Measurements from ENCODE around the gene CACNA2D3. TPM values are rescaled to one million over a fixed set of nuclear protein-coding genes. Genes with fewer than 3 reads are reported as not detected.

The CACNA2D3 gene
- total RNA-seq, 1 experiment from 2014 or later, result 0.59 TPM

DNA sequence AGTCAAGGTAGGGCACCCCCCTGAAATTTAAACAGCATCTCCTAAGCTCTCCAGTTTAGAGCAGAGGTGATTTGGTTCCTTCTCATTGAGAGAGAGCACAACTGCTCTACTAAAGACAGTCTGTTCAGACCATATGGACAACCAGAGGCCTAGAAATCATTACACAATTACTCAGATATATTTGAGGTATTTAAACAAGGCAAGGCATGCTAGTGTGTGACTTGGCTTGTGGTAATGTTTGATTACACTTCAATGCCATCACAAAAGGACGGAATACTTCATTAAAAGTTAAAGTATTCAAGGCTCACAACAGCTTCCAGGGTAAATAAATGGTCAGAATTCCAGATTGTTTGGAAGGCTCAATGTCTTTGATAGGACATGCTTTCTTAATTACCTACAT lies 695.3 kb downstream of the CACNA2D3 start:
- H2AFZ ChIP-seq, result no peak overlapping the region
- H3K36me3 ChIP-seq (ENCODE audit: low read depth), result no peaks in the 10 kb centered on the region
- intact Hi-C loops (cut with micrococcal nuclease; ENCODE audit: unreplicated experiment), result no loop called here
- H3K27me3 ChIP-seq (ENCODE audit: insufficient read depth, low read depth), result peaks cover 28% of the 10 kb centered on the region
- POLR2A ChIA-PET (ENCODE audit: unreplicated experiment), result interaction anchor here (0.6 kb wide), 1 partner anchor 170 kb away, joined by 4 read pairs; no protein-coding TSS in a partner anchor
- H3F3A ChIP-seq (ENCODE audit: insufficient read depth, low read depth), result no peaks in the 10 kb centered on the region
- TF ChIP-seq EZH2 (IDR thresholded peaks at IDR 0.05; ENCODE audit: low read depth), result no peak
- TF ChIP-seq, protein P1, sequence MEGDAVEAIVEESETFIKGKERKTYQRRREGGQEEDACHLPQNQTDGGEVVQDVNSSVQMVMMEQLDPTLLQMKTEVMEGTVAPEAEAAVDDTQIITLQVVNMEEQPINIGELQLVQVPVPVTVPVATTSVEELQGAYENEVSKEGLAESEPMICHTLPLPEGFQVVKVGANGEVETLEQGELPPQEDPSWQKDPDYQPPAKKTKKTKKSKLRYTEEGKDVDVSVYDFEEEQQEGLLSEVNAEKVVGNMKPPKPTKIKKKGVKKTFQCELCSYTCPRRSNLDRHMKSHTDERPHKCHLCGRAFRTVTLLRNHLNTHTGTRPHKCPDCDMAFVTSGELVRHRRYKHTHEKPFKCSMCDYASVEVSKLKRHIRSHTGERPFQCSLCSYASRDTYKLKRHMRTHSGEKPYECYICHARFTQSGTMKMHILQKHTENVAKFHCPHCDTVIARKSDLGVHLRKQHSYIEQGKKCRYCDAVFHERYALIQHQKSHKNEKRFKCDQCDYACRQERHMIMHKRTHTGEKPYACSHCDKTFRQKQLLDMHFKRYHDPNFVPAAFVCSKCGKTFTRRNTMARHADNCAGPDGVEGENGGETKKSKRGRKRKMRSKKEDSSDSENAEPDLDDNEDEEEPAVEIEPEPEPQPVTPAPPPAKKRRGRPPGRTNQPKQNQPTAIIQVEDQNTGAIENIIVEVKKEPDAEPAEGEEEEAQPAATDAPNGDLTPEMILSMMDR (conservative IDR thresholded peaks at IDR 0.05), result no peak
- H3K4me1 ChIP-seq (replicated peaks; ENCODE audit: insufficient read depth), result no peaks in the 10 kb centered on the region
- BruUV-seq (replicated peaks), result no TSS peak
- DNase-seq, result no peak
- no peaks in the 10 kb centered on the region for H4K20me1 ChIP-seq (ENCODE audit: insufficient read depth)
- no peaks in the 10 kb centered on the region for H3K79me2 ChIP-seq (ENCODE audit: low read depth)
- H3K4me3 ChIP-seq, result no peak overlapping the region
- no peak overlapping the region for H3K27ac ChIP-seq
- no peaks in the 10 kb centered on the region for H3K9me2 ChIP-seq (ENCODE audit: insufficient read depth)
- no peaks in the 10 kb centered on the region for H3K9me3 ChIP-seq (ENCODE audit: insufficient read depth, low read depth)
- no peak overlapping the region for H3K4me2 ChIP-seq
- CTCF ChIA-PET, result no interaction called here

DNA sequence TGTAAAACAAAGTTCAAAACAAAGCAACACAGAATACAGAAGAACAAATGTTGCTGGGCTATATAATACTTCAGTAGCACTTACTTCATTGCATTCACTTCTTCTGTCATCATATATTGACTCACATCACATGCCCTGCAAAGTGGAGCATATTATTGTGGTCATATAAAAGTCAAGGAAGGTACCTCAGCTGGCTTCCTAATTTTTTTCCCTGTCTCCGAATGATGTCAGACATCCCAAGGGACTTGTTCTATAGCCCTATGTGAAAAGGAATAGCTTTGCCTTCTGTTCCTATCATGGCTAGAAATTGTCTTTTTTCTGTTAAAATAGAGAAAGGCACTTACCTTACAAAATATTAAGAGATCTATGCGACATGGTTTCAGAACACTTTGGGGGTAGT lies 696.1 kb downstream of the CACNA2D3 start:
- no TSS peak for BruUV-seq (replicated peaks)
- Histone ChIP-seq H4K20me1 (ENCODE audit: insufficient read depth) (no peaks in the 10 kb centered on the region), H2AFZ (no peak overlapping the region), H3F3A (ENCODE audit: insufficient read depth, low read depth) (no peaks in the 10 kb centered on the region), H3K9me2 (ENCODE audit: insufficient read depth) (no peaks in the 10 kb centered on the region), H3K4me3 (no peak overlapping the region), H3K4me1 (replicated peaks; ENCODE audit: insufficient read depth) (no peaks in the 10 kb centered on the region), H3K79me2 (ENCODE audit: low read depth) (no peaks in the 10 kb centered on the region), H3K9me3 (ENCODE audit: insufficient read depth, low read depth) (no peaks in the 10 kb centered on the region), H3K27ac (no peak overlapping the region), H3K36me3 (ENCODE audit: low read depth) (no peaks in the 10 kb centered on the region), H3K27me3 (ENCODE audit: insufficient read depth, low read depth) (peaks cover 28% of the 10 kb centered on the region), H3K4me2 (no peak overlapping the region)
- no peak for TF ChIP-seq EZH2 (IDR thresholded peaks at IDR 0.05; ENCODE audit: low read depth)
- TF ChIP-seq, protein P1 (conservative IDR thresholded peaks at IDR 0.05), result no peak
- ChIA-PET CTCF (no interaction called here), POLR2A (ENCODE audit: unreplicated experiment) (no interaction called here)
- DNase-seq, result no peak
- intact Hi-C loops (cut with micrococcal nuclease; ENCODE audit: unreplicated experiment), result no loop called here

DNA sequence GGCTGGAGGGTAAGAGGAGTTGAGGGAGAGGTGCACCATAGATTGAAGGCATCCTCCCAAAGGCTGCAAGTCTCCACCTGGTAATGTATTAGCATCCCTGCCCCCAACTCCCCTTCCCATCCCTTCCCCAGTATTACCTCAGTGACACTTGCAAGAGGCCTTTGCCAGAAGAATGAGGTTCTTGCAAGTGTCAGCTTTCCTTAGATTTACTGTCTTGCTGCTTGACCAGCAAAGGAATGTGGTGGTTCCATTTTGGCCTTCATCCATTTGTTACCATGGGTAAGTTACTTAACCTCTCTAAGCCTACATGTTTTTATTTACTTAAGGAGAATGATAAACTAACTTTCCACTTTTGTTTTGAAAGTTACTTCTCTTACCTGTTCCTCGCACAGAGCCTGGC lies 696.6 kb downstream of the CACNA2D3 start:
- CTCF ChIA-PET, result no interaction called here
- H3K36me3 ChIP-seq (ENCODE audit: low read depth), result no peaks in the 10 kb centered on the region
- no peaks in the 10 kb centered on the region for H4K20me1 ChIP-seq (ENCODE audit: insufficient read depth)
- intact Hi-C loops (cut with micrococcal nuclease; ENCODE audit: unreplicated experiment), result no loop called here
- H3K27me3 ChIP-seq (ENCODE audit: insufficient read depth, low read depth), result peaks cover 28% of the 10 kb centered on the region
- no peaks in the 10 kb centered on the region for H3K9me2 ChIP-seq (ENCODE audit: insufficient read depth)
- no peak for DNase-seq
- no peak overlapping the region for H3K4me2 ChIP-seq
- no TSS peak for BruUV-seq (replicated peaks)
- H3K4me3 ChIP-seq, result no peak overlapping the region
- POLR2A ChIA-PET (ENCODE audit: unreplicated experiment), result no interaction called here
- H3K4me1 ChIP-seq (replicated peaks; ENCODE audit: insufficient read depth), result no peaks in the 10 kb centered on the region
- no peaks in the 10 kb centered on the region for H3K9me3 ChIP-seq (ENCODE audit: insufficient read depth, low read depth)
- TF ChIP-seq EZH2 (IDR thresholded peaks at IDR 0.05; ENCODE audit: low read depth), result no peak
- TF ChIP-seq, protein P1 (conservative IDR thresholded peaks at IDR 0.05), result no peak
- no peaks in the 10 kb centered on the region for H3F3A ChIP-seq (ENCODE audit: insufficient read depth, low read depth)
- no peaks in the 10 kb centered on the region for H3K79me2 ChIP-seq (ENCODE audit: low read depth)
- H3K27ac ChIP-seq, result no peak overlapping the region
- H2AFZ ChIP-seq, result no peak overlapping the region

Data from PC-9 (cell line).